ENCODE results near the gene STK38. TPM values are rescaled to one million over a fixed set of nuclear protein-coding genes. Genes with fewer than 3 reads are reported as not detected.

Gene STK38
- total and polyA plus RNA-seq, 2 of the 13 experiments (the other 11 are each of a cell fraction or from before 2014, with no cell fraction given) = 10.3 to 20.7 TPM

DNA sequence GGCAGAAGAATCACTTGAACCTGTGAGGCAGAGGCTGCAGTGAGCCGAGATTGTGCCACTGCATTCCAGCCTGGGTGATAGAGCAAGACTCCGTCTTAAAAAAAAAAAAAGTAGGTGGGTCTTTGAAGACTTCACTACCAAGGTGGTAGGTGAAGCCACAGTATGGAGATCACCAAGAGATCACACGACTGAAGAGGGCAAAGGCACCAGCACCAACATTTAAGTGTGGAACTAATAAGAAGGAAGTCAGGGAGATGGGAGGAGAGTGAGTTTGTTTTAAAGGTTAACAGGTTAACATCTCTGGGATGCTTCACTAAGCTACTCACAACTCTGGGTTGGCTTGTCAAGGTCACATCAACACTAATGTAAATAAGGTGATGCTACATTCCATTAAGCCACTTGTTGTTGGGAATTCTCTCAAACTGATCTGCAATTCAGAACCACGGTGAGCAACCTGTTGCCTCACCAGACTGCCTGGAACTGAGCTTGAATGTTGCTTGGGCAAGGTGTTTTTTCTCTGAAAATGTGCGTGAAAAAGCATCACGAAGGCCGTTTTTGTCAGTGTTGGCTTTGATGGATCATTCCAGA lies 55.8 kb downstream of the STK38 start (continued):
- TF ChIP-seq, protein P1, sequence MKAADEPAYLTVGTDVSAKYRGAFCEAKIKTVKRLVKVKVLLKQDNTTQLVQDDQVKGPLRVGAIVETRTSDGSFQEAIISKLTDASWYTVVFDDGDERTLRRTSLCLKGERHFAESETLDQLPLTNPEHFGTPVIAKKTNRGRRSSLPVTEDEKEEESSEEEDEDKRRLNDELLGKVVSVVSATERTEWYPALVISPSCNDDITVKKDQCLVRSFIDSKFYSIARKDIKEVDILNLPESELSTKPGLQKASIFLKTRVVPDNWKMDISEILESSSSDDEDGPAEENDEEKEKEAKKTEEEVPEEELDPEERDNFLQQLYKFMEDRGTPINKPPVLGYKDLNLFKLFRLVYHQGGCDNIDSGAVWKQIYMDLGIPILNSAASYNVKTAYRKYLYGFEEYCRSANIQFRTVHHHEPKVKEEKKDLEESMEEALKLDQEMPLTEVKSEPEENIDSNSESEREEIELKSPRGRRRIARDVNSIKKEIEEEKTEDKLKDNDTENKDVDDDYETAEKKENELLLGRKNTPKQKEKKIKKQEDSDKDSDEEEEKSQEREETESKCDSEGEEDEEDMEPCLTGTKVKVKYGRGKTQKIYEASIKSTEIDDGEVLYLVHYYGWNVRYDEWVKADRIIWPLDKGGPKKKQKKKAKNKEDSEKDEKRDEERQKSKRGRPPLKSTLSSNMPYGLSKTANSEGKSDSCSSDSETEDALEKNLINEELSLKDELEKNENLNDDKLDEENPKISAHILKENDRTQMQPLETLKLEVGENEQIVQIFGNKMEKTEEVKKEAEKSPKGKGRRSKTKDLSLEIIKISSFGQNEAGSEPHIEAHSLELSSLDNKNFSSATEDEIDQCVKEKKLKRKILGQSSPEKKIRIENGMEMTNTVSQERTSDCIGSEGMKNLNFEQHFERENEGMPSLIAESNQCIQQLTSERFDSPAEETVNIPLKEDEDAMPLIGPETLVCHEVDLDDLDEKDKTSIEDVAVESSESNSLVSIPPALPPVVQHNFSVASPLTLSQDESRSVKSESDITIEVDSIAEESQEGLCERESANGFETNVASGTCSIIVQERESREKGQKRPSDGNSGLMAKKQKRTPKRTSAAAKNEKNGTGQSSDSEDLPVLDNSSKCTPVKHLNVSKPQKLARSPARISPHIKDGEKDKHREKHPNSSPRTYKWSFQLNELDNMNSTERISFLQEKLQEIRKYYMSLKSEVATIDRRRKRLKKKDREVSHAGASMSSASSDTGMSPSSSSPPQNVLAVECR (CRISPR knock-in tag; IDR thresholded peaks at IDR 0.05; ENCODE audit: borderline replicate concordance) = 0 out of 2 replicates have a peak, but pooled peaks have one; percentile 25
- TF ChIP-seq NR2F1 (CRISPR knock-in tag; IDR thresholded peaks at IDR 0.05) = peak; percentile 17 to 84; a peak in 3 of 4 replicates
- TF ChIP-seq, protein P2, sequence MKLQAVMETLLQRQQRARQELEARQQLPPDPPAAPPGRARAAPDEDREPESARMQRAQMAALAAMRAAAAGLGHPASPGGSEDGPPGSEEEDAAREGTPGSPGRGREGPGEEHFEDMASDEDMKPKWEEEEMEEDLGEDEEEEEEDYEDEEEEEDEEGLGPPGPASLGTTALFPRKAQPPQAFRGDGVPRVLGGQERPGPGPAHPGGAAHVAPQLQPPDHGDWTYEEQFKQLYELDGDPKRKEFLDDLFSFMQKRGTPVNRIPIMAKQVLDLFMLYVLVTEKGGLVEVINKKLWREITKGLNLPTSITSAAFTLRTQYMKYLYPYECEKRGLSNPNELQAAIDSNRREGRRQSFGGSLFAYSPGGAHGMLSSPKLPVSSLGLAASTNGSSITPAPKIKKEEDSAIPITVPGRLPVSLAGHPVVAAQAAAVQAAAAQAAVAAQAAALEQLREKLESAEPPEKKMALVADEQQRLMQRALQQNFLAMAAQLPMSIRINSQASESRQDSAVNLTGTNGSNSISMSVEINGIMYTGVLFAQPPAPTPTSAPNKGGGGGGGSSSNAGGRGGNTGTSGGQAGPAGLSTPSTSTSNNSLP (IDR thresholded peaks at IDR 0.05; ENCODE audit: low read depth, low read length) = peak; percentile 89
- TF ChIP-seq EHMT2 (IDR thresholded peaks at IDR 0.05; ENCODE audit: borderline replicate concordance, low read depth, low read length) = 0 out of 2 replicates have a peak, but pooled peaks have one; percentile 36
- TF ChIP-seq MIER2 (CRISPR knock-in tag; IDR thresholded peaks at IDR 0.05) = peak; percentile 92
- TF ChIP-seq ZNF792 (CRISPR knock-in tag; IDR thresholded peaks at IDR 0.05) = peak; percentile 62; the same call in 1 of the 2 replicates
- TF ChIP-seq ZNF441 (CRISPR knock-in tag; IDR thresholded peaks at IDR 0.05; ENCODE audit: borderline replicate concordance) = peak; percentile 45; the same call in 1 of the 2 replicates
- 0 out of 2 replicates have a peak, but pooled peaks have one; percentile 24 for TF ChIP-seq HDAC2 (CRISPR knock-in tag; IDR thresholded peaks at IDR 0.05)
- TF ChIP-seq, protein P3, sequence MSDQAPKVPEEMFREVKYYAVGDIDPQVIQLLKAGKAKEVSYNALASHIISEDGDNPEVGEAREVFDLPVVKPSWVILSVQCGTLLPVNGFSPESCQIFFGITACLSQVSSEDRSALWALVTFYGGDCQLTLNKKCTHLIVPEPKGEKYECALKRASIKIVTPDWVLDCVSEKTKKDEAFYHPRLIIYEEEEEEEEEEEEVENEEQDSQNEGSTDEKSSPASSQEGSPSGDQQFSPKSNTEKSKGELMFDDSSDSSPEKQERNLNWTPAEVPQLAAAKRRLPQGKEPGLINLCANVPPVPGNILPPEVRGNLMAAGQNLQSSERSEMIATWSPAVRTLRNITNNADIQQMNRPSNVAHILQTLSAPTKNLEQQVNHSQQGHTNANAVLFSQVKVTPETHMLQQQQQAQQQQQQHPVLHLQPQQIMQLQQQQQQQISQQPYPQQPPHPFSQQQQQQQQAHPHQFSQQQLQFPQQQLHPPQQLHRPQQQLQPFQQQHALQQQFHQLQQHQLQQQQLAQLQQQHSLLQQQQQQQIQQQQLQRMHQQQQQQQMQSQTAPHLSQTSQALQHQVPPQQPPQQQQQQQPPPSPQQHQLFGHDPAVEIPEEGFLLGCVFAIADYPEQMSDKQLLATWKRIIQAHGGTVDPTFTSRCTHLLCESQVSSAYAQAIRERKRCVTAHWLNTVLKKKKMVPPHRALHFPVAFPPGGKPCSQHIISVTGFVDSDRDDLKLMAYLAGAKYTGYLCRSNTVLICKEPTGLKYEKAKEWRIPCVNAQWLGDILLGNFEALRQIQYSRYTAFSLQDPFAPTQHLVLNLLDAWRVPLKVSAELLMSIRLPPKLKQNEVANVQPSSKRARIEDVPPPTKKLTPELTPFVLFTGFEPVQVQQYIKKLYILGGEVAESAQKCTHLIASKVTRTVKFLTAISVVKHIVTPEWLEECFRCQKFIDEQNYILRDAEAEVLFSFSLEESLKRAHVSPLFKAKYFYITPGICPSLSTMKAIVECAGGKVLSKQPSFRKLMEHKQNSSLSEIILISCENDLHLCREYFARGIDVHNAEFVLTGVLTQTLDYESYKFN (CRISPR knock-in tag; conservative IDR thresholded peaks at IDR 0.05) = 0 out of 2 replicates have a peak, but pooled peaks have one; percentile 16
- TF ChIP-seq, protein P4, sequence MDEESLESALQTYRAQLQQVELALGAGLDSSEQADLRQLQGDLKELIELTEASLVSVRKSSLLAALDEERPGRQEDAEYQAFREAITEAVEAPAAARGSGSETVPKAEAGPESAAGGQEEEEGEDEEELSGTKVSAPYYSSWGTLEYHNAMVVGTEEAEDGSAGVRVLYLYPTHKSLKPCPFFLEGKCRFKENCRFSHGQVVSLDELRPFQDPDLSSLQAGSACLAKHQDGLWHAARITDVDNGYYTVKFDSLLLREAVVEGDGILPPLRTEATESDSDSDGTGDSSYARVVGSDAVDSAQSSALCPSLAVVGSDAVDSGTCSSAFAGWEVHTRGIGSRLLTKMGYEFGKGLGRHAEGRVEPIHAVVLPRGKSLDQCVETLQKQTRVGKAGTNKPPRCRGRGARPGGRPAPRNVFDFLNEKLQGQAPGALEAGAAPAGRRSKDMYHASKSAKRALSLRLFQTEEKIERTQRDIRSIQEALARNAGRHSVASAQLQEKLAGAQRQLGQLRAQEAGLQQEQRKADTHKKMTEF (CRISPR knock-in tag; IDR thresholded peaks at IDR 0.05) = peak; percentile 45; the same call in 1 of the 2 replicates
- TF ChIP-seq, protein P5, sequence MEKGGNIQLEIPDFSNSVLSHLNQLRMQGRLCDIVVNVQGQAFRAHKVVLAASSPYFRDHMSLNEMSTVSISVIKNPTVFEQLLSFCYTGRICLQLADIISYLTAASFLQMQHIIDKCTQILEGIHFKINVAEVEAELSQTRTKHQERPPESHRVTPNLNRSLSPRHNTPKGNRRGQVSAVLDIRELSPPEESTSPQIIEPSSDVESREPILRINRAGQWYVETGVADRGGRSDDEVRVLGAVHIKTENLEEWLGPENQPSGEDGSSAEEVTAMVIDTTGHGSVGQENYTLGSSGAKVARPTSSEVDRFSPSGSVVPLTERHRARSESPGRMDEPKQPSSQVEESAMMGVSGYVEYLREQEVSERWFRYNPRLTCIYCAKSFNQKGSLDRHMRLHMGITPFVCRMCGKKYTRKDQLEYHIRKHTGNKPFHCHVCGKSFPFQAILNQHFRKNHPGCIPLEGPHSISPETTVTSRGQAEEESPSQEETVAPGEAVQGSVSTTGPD (CRISPR knock-in tag; IDR thresholded peaks at IDR 0.05) = no peak
- TF ChIP-seq RBM22 (optimal IDR thresholded peaks at IDR 0.05; ENCODE audit: low read length) = peak; percentile 92
- TF ChIP-seq, protein P6, sequence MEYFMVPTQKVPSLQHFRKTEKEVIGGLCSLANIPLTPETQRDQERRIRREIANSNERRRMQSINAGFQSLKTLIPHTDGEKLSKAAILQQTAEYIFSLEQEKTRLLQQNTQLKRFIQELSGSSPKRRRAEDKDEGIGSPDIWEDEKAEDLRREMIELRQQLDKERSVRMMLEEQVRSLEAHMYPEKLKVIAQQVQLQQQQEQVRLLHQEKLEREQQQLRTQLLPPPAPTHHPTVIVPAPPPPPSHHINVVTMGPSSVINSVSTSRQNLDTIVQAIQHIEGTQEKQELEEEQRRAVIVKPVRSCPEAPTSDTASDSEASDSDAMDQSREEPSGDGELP (IDR thresholded peaks at IDR 0.05; ENCODE audit: borderline replicate concordance, low read depth) = no peak
- peak; percentile 37; the same call in 1 of the 2 replicates for TF ChIP-seq FOXA1 (IDR thresholded peaks at IDR 0.05)
- peak; percentile 81 for TF ChIP-seq FOXA1 (CRISPR knock-in tag; IDR thresholded peaks at IDR 0.05)
- TF ChIP-seq CEBPG (CRISPR knock-in tag; IDR thresholded peaks at IDR 0.05) = peak; percentile 50
